ENCODE results near the gene ABTB2.

DNA sequence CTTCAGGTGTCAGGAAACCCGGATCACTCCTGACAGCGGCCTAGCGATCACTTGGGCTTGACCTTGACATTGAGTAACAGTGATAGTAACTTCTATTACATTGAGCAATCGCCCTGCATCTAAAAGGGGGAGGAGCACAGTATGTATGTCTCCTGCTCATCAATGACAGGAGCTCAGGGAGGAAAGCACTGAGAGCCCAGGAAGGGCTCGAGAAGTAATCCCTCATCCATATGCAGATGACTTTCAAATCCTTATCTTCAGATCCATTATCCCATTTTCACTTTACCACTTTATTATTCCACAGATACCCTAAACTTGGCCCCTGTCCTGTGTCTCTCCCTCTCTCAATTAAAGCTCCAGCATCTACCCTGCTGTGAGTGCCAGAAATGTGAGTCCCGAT, 47.8 kb downstream of the ABTB2 start:
- TF ChIP-seq CTCF (IDR thresholded peaks at IDR 0.05) (no peak), POLR2A (IDR thresholded peaks at IDR 0.05) (no peak)

Measured in tibial nerve (tissue), 3 donors.